ENCODE results near the gene HOXA1.

The HOXA1 gene

DNA sequence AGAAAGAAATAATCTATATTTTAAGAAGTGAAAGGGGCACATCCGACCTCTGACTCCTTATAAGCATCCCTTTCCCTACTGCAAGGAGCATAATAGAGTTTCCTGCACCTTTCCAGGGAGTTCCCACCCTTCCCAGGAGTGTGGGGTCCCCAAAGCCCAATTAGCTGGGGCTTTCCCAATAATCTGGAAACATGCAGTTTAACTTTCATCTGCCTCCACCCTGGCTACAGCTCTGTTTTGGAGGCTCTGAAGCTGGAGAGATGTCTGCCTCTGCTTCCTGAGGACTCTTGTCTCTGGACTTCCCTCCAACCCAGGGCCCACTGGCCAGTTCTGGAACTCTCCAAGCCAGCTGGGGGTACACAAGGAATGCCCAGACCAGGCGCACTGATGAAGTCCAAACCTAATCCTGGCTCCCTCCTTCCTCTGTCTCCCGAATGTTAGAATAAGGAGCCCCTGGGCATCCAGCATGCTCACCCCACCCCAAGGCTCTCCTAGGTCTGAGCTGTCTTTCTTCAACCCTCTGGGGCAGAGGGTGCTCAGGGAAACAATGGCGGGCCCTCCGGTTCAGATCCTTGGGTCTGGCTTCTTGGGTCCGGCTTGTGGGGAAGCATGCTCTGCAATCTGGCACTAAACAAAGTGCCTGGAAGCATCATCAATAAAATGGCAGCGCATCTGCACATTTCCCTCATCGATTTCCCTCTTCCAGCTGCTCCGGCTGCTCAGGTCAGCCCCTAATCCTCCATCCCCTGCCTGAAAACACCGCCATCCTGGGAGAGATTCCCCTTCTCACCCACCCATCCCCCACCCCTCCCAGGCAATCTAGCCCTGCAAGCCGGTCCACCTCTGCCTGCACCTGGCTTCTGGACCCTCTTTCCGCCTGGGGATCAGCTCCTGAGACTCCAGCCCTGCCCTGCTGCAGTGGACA, 21.4 kb upstream of the HOXA1 start:
- no peak for DNase-seq (ENCODE audit: low spot score)

DNA sequence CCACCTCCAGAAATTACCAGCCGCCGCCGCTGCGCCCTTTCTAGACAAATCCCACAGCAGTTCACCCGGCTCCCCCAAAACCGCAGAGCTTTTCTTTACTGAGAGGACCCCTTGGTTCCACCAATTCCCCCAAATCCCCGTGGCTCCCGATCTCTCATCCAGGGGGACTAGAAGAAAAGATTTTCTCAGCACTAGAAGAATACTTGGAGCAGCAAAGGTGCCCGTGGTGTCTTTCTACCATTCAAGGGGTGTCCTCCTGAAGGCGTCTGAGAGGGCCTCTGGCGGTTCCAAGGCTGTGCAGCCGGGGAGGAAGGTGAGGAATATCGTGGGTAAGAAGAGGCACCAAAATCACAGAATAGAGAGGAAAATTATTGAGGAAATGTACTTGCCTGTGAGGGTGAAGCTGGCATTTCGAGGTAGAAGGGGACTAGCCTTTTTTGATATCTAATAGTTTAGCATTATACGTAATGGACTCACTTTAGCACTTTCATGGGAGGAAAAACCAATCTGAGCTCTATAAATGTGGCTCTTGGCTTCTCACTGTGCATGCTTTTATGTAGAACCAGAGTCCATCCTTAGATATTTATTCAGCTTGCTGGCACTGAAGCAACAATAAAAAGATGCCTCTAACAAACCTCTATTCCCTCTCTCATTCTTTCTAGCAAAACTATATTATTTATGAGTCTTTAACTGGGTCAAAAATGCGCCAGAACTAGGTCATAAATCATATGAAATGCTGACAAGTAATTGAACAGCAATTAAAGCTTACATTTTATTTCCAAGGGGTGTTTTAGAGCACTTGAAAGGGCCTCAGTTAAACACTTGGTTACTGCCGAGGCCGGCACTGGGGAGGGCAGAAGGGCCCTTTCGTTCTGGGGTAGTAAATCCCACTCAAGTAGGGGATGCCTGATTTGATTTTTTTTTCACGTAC, 20.5 kb upstream of the HOXA1 start:
- no peak for DNase-seq (ENCODE audit: low spot score)

DNA sequence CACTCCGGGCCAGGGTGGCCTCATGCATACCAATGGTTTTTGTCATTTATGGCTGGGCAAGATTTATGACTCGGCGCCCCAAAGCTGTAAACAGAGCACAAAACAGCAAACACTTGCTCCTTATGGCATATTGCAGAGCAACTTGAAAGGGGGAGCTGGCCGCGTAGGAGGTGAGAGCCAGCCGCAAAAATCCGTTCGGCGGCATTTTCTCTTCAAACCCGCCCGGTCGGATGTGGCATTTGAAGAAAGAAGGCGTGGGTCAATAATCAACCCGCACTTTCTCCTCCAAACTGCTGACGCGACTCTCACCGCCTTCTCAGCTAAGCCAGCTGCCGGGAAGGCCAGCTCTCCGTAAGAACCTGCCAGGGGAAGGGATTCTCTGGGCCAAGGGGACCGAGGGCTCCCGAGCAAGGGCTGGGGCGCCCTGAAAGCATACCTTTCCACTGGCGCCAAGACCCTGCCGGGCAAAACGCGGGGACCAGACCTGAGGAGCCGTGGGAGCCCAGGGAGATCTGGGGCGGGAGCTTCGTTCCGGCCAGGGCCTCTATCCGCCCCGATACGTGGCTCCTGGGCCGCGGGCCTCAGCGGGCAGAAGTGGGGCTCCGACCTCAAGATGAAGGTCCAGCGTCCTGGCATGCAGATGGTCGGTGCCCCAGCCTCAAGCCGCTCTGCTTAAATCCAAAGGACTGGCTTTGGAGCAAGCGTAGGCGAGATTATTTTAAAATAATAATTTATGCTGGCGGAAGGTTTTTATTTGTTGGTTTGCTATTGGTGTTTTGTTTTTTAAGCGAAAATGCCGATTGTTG, 19.6 kb upstream of the HOXA1 start:
- DNase-seq (ENCODE audit: low spot score): no peak

DNA sequence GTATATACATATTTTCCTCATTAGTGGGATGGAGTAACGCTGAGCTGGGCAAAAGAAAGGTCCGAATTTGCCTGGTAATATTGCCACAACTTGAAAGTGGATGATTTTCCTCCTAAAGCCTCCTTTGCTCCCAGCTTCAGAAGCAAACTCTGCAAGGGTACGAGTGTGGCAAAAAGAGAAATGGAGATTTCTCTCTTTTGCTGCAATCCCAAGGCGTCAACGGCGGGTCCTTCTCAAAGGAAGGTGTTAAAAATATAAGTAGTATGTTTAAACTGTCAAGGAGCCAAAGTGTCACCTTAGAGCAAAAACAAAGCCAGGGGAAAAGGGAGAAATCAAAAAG, 19.1 kb upstream of the HOXA1 start:
- DNase-seq (ENCODE audit: low spot score): no peak

DNA sequence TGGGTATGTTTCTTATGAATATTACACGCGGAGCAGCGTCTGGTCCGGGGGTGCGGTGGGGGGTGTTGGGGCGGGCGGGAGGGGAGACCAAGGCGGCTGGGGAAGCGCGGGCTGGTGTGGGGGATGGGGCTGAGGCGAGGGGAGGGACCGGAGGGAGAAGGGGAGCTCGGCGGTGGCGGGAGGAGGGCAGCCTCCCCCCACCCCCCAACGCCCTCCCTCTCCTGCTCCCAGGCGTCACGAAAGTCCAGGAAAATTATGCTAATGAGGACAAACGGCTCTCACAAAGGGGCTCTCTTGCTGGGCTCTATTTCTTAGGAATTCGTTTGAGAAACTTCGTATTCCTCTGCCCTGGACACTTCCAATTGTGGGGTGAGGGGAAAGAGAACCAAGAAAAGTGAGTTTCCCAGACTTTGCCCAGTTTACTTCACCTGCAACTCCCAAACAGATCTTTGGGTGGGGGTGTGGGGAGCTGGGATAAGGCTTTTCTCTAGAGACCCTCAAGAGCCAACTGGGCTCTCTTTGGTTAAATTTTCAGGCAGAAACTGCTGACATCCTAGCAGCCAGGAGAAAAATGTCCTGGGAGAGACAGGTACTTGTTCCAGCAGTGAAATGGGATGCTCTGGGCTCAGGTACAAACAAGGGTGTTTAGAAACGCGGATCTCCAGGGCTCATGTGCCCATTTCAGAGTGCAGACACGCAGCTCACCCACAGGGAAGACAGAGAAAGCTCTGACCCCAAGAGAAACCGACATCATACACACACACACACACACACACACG, 18.4 kb upstream of the HOXA1 start:
- DNase-seq (ENCODE audit: low spot score): no peak

DNA sequence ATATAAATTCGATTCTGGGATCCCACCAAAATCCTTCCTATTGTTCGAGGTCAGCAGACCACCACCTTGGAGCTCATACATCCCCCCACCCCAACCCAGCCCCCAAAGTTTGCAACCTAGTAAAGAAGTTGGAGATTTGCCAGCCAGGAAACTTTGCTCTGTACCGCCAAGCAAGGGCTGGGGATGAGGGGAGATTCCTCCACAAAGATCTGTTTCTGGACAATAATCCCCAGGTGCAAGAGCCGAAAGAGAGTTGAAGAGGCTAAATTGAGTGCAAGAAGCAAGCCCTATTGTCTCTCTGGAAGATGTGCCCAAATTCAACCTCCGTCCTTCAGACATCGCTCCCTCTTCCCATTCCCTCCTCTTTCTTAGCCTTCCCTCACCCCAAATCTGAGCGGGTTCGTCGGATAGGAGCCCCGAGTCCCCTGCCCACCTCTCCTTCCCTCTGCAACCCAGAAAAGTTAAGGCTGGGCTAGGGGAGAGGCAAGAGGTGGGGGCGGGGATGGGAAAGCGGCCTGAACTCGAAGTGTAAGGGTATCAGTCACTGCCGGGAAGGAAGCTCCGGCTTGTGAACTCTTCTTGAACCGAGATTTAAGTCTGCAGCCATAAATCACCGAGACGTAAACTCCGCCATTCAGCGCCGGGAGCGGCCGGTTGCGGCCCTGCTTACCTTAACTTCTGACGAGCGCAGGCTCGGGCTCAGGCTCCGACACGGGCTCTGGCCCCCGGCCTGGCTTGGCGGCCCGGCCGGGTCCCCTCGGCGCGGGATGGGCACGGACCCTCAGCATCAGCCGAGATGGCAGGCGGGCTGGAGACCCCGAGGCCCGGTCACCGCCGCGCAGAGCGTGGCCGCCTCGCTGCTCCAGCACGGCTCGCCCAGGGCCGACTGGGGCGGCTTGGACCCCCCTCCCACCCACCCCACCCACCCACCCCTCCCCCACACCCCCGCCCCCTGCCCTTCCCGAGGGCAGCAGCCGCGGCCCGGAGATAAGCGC, 17.5 kb upstream of the HOXA1 start:
- DNase-seq (ENCODE audit: low spot score): peak; percentile 64

DNA sequence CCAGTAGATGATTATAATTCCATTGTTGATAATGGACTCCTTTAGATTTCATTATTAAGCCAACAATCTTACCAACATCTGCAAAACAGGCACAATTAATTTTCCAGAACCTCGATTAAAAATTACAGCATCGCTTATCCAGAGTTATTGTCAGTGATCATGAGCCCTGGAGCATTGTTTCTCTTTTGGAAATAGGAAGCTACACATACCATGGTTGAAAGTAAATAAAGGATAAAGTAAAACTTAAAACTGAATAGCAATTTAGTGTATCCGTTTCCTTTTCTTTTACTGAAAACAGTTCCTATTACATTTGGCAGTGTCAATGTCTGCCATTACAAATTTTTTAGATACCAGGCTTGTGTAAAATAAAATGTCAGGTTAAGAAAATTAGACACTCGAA, 16.6 kb upstream of the HOXA1 start:
- no peak for DNase-seq (ENCODE audit: low spot score)

DNA sequence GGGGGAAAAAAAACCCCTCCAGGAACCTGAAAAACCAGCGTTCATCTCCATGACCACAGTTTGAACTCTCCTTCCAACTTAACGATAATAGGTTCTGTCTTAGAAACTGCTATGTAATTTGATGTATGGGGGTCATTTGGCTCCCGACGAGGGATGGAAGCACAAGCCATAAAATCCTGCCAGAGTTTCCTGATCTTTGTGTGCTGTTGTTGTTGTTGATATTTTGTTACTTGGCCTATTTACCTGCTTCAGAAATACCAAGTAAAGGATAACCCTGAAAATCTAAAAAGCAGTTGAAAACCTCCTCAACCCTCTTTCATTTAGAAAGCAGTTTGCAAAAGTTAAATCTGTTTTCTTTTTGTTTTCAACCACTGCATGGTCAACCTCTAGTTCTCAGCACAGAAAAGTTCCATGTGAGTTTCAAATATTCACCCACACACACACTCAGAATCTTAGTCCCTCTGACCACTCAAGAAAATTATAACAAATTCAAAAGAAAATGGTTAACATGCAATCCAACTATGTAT, 16.0 kb upstream of the HOXA1 start:
- DNase-seq (ENCODE audit: low spot score): no peak

DNA sequence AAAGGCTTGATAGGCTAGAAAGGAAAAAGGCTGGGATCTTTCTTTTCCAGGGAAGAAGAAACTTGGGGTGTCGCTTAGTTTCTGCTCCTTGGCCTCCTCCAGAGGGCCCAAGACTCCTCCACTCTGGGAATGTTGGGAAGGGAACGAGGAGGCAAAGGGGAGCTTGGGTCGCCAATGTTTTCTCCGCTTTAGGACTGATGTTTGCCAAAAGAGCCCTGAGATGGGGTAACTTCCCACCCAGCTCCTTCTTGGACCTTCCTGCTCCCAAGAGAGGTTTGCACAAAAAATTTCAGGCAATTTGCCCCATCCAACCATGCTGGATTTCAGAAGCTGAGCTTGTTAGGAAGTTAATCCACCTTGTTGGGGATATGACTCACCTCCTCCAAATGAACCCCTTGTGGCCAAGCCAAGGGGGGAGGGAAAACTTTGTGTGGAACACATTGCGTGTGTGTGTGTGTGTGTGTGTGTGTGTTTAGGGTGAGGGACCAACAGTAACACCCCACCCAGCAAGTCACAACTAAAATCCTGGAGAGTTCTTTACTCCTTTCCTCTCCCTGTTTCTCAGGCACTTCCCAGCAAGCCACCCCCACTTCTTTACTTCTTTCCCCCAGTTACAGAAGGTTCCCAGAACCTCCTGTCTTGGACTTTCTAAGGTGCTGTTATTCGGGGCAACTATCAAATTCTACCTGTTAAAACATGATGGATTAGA, 15.4 kb upstream of the HOXA1 start:
- no peak for DNase-seq (ENCODE audit: low spot score)

DNA sequence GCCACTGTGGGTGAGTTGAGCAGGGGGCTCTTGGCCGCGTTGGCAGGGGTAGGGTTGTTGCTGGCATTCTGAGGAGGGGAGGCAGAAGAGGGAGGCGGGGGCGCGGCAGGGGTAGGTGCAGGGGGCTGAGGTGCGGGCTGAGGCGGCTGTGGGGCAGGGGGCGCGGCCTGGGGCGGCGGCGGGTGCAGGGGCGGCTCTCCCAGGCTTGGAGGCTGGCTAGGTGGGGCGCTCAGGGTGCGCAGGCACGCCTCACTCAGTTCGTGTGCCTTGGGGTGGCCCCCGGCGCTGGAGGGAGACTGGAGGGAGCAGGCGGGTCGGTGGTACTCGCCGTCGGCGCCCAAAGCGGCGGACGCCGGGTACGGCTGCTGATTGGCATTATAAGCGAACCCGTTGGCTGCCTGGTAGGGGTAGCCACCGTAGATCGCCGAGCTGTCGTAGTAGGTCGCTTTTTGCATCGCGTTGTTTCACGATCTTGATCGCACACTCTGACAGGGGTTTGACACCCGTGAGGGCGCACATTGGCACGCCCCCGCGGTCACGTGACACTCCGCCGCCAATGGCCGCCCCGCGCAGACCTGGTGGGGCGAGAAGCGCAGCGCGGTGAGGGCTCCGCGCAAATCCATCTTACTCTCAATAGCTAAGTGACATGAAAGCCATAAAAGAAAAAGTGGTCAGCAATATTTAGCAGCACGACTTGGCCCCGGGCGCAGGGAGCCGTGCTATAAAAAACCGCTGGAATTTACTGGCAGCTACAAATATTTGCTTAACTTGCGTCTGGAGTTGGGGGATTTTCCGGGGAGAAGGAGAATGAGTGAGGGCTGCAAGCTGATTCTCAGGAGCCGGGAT, 14.6 kb upstream of the HOXA1 start:
- peak; percentile 68 for DNase-seq (ENCODE audit: low spot score)

DNA sequence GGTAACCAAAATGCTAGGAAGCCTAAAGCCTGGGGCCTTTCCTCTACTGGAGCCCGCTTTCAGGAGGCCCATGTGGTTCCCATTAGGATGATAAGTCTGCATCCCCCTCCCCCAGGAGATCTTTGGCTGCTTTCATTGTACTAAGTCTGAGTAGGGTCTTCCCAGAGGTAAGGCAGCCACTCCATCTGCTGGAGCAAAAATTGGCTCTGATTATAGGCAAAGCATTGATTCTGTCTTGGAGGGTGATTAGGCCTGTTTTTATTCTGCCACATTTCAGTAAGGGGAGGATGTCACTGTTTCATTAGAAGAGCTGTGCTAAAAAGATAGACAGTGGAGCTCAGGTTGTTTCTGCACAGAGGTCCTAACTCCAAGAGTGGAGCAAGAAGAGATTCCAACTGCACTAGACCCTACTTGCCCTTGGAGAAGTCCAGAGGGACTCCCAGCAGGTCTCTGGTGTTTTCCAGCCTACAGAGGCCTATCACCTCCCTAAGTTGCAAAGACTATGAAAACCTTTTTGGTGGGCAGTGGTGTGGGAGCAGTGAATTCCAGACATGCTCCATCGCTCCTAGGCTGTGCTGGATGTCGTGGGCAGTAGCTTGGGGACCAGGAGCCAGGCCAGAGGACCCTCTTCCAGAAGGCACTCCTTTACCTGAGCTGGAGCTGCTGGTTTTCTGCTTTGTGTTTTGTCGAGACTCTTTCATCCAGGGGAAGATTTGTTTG, 13.8 kb upstream of the HOXA1 start:
- DNase-seq (ENCODE audit: low spot score): no peak

DNA sequence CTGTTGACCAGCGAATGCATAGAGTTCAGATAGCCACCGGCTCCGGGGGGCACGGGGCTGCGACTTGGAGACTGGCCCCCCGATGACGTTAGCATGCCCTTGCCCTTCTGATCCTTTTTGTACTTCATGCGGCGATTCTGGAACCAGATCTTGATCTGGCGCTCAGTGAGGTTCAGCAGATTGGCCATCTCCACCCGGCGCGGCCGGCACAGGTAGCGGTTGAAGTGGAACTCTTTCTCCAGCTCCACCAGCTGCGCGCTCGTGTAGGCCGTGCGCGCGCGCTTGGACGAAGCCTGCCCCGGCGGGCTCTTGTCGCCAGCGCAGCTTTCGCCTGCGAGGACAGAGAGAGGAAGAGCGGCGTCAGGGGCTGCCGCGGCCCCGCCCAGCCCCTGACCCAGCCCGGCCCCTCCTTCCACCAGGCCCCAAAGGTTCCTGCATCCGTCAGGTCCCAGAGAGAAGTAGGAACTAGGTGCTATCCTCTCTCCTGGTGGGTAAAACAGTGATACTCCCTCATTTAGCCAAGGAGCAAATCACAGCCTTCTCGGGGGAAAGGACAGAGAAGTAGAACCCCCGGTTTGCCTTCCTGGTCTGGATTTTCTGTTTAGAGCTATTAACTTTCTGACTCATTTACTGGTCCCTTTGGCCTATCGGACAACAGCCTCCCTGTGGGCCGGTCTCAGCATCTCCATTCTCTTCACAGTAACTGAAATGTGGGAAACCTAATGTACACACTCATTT, 12.8 kb upstream of the HOXA1 start:
- DNase-seq (ENCODE audit: low spot score): peak; percentile 57

DNA sequence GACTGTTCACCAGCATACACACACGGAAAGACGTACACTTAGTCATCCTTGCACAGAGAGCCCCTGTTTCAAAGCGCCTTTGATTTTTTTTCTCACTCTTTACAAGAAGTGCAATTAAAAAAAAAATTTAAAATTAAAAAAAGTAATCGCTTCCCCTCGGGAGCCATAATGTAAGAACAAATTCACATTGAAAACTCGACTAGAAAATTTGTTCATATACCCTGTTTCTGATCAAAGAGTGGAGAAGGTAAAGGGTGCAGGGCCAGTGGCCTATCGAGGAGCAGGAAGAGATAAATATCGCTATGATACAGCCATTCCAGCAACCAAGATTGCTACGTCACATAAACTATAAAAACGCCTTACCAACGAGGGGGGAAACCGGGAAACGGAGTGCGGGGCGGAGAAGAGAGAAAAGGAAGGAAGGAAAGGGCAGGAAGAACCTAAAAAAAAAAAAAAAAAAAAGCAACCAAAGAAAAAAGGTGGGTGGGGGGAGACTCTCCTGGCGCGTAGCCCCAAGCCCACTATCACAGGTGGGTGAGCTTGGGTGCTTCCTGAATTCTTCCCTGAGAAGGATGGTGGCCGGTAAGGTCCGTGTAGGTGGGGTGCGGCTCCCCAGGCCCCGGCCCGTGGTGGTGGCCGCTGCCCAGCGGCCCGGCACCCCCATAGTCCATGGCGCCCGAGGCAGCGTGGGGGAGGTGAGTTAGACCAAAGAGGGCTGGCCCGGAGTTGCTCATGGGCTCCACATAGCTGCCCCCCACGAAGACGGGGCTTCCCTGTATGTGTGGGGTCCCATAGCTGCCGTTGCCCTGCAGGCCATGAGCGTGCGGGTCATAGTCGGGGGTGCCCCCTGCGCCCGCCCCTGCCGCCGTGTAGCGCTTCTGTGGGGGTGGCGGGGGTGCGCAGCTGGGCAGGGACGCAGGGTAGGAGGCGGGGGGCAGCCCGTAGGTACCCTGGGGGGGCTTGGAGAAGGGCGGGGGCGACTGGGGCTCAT, 11.9 kb upstream of the HOXA1 start:
- DNase-seq (ENCODE audit: low spot score): no peak

DNA sequence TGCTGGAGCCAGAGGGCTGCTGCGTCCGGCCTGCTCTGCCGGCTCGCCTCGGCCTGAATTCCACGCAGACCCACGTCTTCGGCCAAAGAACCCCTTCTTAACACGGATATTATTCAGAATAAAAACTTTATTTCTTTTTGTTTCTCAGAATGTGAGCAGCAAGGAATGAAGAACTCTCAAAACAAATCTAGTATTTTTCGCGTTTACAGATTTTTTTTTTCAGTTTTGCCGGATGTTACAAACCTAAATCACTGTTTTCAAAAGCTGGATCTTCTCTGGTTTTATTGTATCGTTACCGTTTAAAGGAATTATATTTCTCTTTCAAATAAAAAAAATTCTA, 11.1 kb upstream of the HOXA1 start:
- DNase-seq (ENCODE audit: low spot score): no peak

DNA sequence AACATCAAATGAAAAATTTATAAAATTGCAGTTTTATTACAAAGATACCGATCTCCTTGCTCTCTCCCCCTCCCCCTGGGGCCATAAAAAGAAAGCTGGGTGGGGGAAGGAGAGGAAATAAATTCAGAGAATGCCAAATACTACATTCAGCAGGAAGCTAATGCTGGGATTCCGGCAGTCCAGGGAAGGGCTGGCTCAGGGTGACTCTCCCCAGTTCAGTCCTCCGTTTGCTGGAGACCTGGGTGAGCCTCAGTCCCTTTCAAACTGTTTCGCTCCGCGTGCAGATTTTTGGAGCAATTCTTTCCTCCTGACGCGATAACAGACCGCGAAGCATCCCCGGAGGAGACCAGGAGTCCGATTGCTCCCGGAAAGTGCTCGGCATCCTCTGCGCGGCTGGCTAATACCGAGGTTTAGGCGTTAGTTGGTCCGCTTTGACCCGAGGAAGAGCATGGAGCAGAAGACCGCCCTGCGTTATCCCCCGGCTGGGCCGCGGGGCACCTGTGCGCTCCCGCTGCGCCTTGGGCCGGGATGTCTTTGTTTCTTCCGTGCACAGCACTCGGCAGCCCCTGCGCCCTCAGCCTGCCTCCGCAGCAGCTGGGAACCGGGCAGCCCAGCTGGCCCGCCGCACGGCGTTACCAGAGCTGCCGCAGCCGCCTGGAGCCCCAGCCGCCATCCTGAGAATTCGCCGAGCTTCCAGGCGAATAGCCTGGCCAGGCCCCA, 10.5 kb upstream of the HOXA1 start:
- peak; percentile 75 for DNase-seq (ENCODE audit: low spot score)
